ENCODE data around the gene KIF4A.
"Not testable (repeated sequence)": the region's sequence is repeated elsewhere in the genome, so short reads cannot be mapped to it uniquely, and the experiment has no call there.

KIF4A gene

DNA sequence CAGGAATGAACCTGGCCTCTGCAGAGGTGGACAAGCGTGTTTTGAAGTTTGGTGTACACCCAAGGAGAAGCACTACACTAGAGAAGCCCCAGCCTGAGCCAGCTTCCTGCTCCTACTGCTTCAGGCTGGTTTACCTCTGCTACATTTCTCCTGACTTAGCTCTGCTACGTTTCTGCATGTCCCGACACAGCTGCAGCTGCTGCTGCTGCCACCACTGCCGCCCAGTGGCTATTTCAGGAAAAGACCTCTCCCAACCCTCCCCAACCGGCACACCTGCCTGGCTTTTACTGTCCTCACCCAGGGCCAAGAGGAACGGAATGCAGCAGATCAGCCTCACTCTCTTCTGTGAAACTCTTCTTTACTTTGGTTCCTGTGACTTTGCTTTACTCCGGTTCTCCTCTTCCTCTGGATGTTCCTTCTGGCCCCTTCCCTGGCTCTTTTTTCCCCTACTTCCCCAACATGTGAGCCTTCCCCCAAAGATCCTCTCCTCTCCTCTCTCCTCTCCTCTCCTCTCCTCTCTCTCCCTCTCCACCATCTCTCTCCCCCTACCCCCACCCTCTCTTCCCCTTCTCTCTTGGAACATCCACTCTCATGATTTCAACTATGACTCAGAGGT is 26.8 kb upstream of the KIF4A start:
- Histone ChIP-seq H3K9me3 (ENCODE audit: severe bottlenecking) (no peaks in the 10 kb centered on the region), H3K27me3 (ENCODE audit: insufficient read depth, poor library complexity, severe bottlenecking) (no peaks in the 10 kb centered on the region), H3K27ac (ENCODE audit: poor library complexity, severe bottlenecking) (no peak overlapping the region), H3K36me3 (ENCODE audit: low read depth) (no peaks in the 10 kb centered on the region), H3K4me3 (ENCODE audit: severe bottlenecking) (no peak overlapping the region), H3K4me1 (ENCODE audit: insufficient read depth, poor library complexity, severe bottlenecking) (no peaks in the 10 kb centered on the region)
- ATAC-seq (ENCODE audit: low read depth) = peak; percentile 95
- peak; percentile 66 for TF ChIP-seq CTCF (IDR thresholded peaks at IDR 0.05; ENCODE audit: poor library complexity, severe bottlenecking)
- no peak for DNase-seq (ENCODE audit: low spot score)

DNA sequence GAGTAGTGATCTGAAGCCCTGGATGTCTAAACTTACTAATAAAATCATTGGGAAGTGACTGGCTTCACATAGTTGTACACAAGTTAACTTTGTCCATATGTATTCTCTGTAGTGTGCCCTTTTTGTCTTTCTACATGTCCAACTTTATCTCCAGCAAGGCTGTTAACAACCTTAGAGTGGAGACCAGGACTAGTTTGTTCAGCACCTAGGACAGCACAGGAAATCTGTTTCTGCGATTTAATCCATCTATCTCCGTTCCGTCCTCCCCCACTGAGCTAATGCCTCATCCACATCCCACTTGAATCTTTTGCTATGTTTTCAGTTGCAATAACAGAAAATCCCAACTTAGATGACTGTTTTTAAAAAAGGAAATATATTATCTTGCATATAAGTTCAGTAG is 25.1 kb upstream of the KIF4A start:
- H3K27me3 ChIP-seq (ENCODE audit: insufficient read depth, poor library complexity, severe bottlenecking) = no peaks in the 10 kb centered on the region
- no peak overlapping the region for H3K27ac ChIP-seq (ENCODE audit: poor library complexity, severe bottlenecking)
- no peaks in the 10 kb centered on the region for H3K4me1 ChIP-seq (ENCODE audit: insufficient read depth, poor library complexity, severe bottlenecking)
- no peaks in the 10 kb centered on the region for H3K36me3 ChIP-seq (ENCODE audit: low read depth)
- DNase-seq (ENCODE audit: low spot score) = no peak
- no peak overlapping the region for H3K4me3 ChIP-seq (ENCODE audit: severe bottlenecking)
- ATAC-seq (ENCODE audit: low read depth) = no peak
- H3K9me3 ChIP-seq (ENCODE audit: severe bottlenecking) = no peaks in the 10 kb centered on the region
- TF ChIP-seq CTCF (IDR thresholded peaks at IDR 0.05; ENCODE audit: poor library complexity, severe bottlenecking) = no peak

DNA sequence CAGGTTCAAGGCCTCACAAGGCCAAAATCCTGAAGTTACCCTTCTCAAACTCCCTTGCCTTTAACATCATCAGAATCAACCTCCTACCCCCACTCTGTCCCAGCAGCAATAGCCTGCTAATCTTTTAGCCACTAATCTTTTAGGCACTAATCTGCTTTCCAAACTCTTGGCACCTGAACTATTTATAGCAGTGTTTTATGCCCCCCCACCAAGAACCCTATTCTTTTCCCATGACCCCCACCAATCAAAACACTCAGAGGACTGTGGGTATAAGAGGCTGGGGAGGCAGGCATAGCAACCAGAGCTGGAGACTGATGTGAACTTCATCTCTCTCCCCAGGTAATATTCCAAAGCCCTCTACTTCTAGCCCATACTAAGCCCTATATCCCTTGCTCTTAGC is 21.9 kb upstream of the KIF4A start, which contains the start of gene ARR3:
Gene ARR3, plus strand, starts transcription at position 301 of the 400 bp plus-strand sequence. CDS start 1,052 bp downstream, outside the sequence.
- Histone ChIP-seq H3K27me3 (ENCODE audit: insufficient read depth, poor library complexity, severe bottlenecking) (no peaks in the 10 kb centered on the region), H3K4me1 (ENCODE audit: insufficient read depth, poor library complexity, severe bottlenecking) (no peaks in the 10 kb centered on the region), H3K36me3 (ENCODE audit: low read depth) (no peaks in the 10 kb centered on the region), H3K4me3 (ENCODE audit: severe bottlenecking) (no peak within 1 kb of the TSS), H3K27ac (ENCODE audit: poor library complexity, severe bottlenecking) (no peak within 1 kb of the TSS), H3K9me3 (ENCODE audit: severe bottlenecking) (no peaks in the 10 kb centered on the region)
- DNase-seq (ENCODE audit: low spot score) (no peak), ATAC-seq (ENCODE audit: low read depth) (no peak)
- no peak for TF ChIP-seq CTCF (IDR thresholded peaks at IDR 0.05; ENCODE audit: poor library complexity, severe bottlenecking)

GRCh38 chrX:70274029-70274428 is 15.9 kb upstream of the KIF4A start:
- not testable (repeated sequence) for H3K27me3 ChIP-seq (ENCODE audit: insufficient read depth, poor library complexity, severe bottlenecking); H3K27ac ChIP-seq (ENCODE audit: poor library complexity, severe bottlenecking); H3K36me3 ChIP-seq (ENCODE audit: low read depth); H3K4me3 ChIP-seq (ENCODE audit: severe bottlenecking); H3K9me3 ChIP-seq (ENCODE audit: severe bottlenecking); ATAC-seq (ENCODE audit: low read depth); H3K4me1 ChIP-seq (ENCODE audit: insufficient read depth, poor library complexity, severe bottlenecking); DNase-seq (ENCODE audit: low spot score)

- no peak for DNase-seq (ENCODE audit: low spot score)
- no peaks in the 10 kb centered on the region for H3K9me3 ChIP-seq (ENCODE audit: severe bottlenecking)
- ATAC-seq (ENCODE audit: low read depth) = no peak
Measured at GRCh38 chrX:70279081-70279480, 10.8 kb upstream of the KIF4A start.

More at GRCh38 chrX:70279081-70279480, 10.8 kb upstream of the KIF4A start:
- TF ChIP-seq CTCF (IDR thresholded peaks at IDR 0.05; ENCODE audit: poor library complexity, severe bottlenecking) = no peak
- no peak overlapping the region for H3K27ac ChIP-seq (ENCODE audit: poor library complexity, severe bottlenecking)
- H3K27me3 ChIP-seq (ENCODE audit: insufficient read depth, poor library complexity, severe bottlenecking) = no peaks in the 10 kb centered on the region
- no peaks in the 10 kb centered on the region for H3K36me3 ChIP-seq (ENCODE audit: low read depth)
- H3K4me1 ChIP-seq (ENCODE audit: insufficient read depth, poor library complexity, severe bottlenecking) = no peaks in the 10 kb centered on the region
- no peak overlapping the region for H3K4me3 ChIP-seq (ENCODE audit: severe bottlenecking)

Data from RWPE2 (cell line).